ENCODE measurements around the gene LHFPL2. TPM values are rescaled to one million over a fixed set of nuclear protein-coding genes. Genes with fewer than 3 reads are reported as not detected.

Gene LHFPL2
- polyA plus RNA-seq, 3 donors, result 3.7 to 11.6 (median 7.3) TPM

GRCh38 chr5:78626009-78626571 is 22.5 kb downstream of the LHFPL2 start:
- H3K27ac Mint-ChIP-seq, result no peak overlapping the region
- H3K27ac ChIP-seq (ENCODE audit: low read depth in 1 of 2, low read length in 2 of 2), result no peak overlapping the region
- H3K9me3 ChIP-seq (replicated peaks in 1 of 2; ENCODE audit: control insufficient read depth in 1 of 2, insufficient read depth in 1 of 2, low read length in 2 of 2), result no peaks in the 10 kb centered on the region
- H3K4me1 Mint-ChIP-seq, result peaks cover 8% of the 10 kb centered on the region
- H3K79me2 ChIP-seq (ENCODE audit: insufficient read depth, low read length), result no peaks in the 10 kb centered on the region
- WGBS (ENCODE audit: insufficient coverage), result 100% methylated on average over 3 of the region's 10 CpGs
- no peaks in the 10 kb centered on the region for H4K20me1 ChIP-seq (ENCODE audit: insufficient read depth, low read length)
- H3K36me3 Mint-ChIP-seq, result no peaks in the 10 kb centered on the region
- H3K4me3 ChIP-seq (replicated peaks in 1 of 3; ENCODE audit: low read depth in 2 of 3, low read length in 3 of 3), result no peak overlapping the region
- TF ChIP-seq CTCF (IDR thresholded peaks at IDR 0.05), result no peak
- DNase-seq, result no peak
- no peaks in the 10 kb centered on the region for H3K9me3 Mint-ChIP-seq
- no peak overlapping the region for H2AFZ ChIP-seq (ENCODE audit: insufficient read depth, low read depth, low read length, poor library complexity, severe bottlenecking)
- no peak overlapping the region for H3K4me2 ChIP-seq (replicated peaks; ENCODE audit: extremely low read depth, low read length, poor library complexity, severe bottlenecking)
- H3K27me3 ChIP-seq (ENCODE audit: control insufficient read depth in 2 of 2, insufficient read depth in 2 of 2, low read length in 2 of 2), result no peaks in the 10 kb centered on the region
- H3K4me3 Mint-ChIP-seq, result no peak overlapping the region
- H3K27me3 Mint-ChIP-seq (ENCODE audit: low read depth in 3 of 3), result peaks cover 2 to 14% (median 2%) of the 10 kb centered on the region in 3 donors
- no peaks in the 10 kb centered on the region for H3K4me1 ChIP-seq (ENCODE audit: control insufficient read depth in 1 of 2, insufficient read depth in 2 of 2, low read length in 2 of 2)
- intact Hi-C loops (cut with micrococcal nuclease), result no loop called here
- no peak overlapping the region for H3K9ac ChIP-seq (ENCODE audit: insufficient read depth, low read length, poor library complexity, severe bottlenecking)
- no peaks in the 10 kb centered on the region for H3K36me3 ChIP-seq (replicated peaks in 1 of 2; ENCODE audit: control insufficient read depth in 1 of 2, insufficient read depth in 2 of 2, low read length in 2 of 2)

GRCh38 chr5:78624992-78625391 is 23.6 kb downstream of the LHFPL2 start:
- Mint-ChIP-seq H3K4me3 (no peak overlapping the region), H3K9me3 (peaks cover 2 to 8% (median 5%) of the 10 kb centered on the region in 7 donors), H3K4me1 (peaks cover 10% of the 10 kb centered on the region), H3K36me3 (no peaks in the 10 kb centered on the region), H3K27ac (no peak overlapping the region), H3K27me3 (ENCODE audit: low read depth in 3 of 3) (peaks cover 2 to 9% (median 3%) of the 10 kb centered on the region in 3 donors)
- H3K4me3 ChIP-seq (replicated peaks in 1 of 3; ENCODE audit: low read depth in 2 of 3, low read length in 3 of 3), result no peak overlapping the region
- H3K36me3 ChIP-seq (replicated peaks in 1 of 2; ENCODE audit: control insufficient read depth in 1 of 2, insufficient read depth in 2 of 2, low read length in 2 of 2), result no peaks in the 10 kb centered on the region
- WGBS (ENCODE audit: insufficient coverage), result 92% methylated on average over 2 of the region's 4 CpGs
- no peaks in the 10 kb centered on the region for H4K20me1 ChIP-seq (ENCODE audit: insufficient read depth, low read length)
- H2AFZ ChIP-seq (ENCODE audit: insufficient read depth, low read depth, low read length, poor library complexity, severe bottlenecking), result no peak overlapping the region
- H3K27me3 ChIP-seq (ENCODE audit: control insufficient read depth in 2 of 2, insufficient read depth in 2 of 2, low read length in 2 of 2), result no peaks in the 10 kb centered on the region
- intact Hi-C loops (cut with micrococcal nuclease), result no loop called here
- H3K4me2 ChIP-seq (replicated peaks; ENCODE audit: extremely low read depth, low read length, poor library complexity, severe bottlenecking), result no peak overlapping the region
- peaks cover 0 to 4% of the 10 kb centered on the region in 2 donors for H3K9me3 ChIP-seq (replicated peaks in 1 of 2; ENCODE audit: control insufficient read depth in 1 of 2, insufficient read depth in 1 of 2, low read length in 2 of 2)
- H3K79me2 ChIP-seq (ENCODE audit: insufficient read depth, low read length), result no peaks in the 10 kb centered on the region
- DNase-seq, result no peak
- H3K27ac ChIP-seq (ENCODE audit: low read depth in 1 of 2, low read length in 2 of 2), result no peak overlapping the region
- H3K9ac ChIP-seq (ENCODE audit: insufficient read depth, low read length, poor library complexity, severe bottlenecking), result no peak overlapping the region
- no peaks in the 10 kb centered on the region for H3K4me1 ChIP-seq (ENCODE audit: control insufficient read depth in 1 of 2, insufficient read depth in 2 of 2, low read length in 2 of 2)
- no peak for TF ChIP-seq CTCF (IDR thresholded peaks at IDR 0.05)

All from CD14-positive monocyte (primary cell).